Large intestine (tissue), 3 donors: ENCODE data around the gene MAMDC2. TPM values are rescaled to one million over a fixed set of nuclear protein-coding genes. Genes with fewer than 3 reads are reported as not detected.

ENCODE experiments used
- DNase-seq, 2 donors: peaks; one replicate each; pipeline versions ENCODE4 v3.0.0 to v3.0.0-alpha.2; 2013
- H3K27ac ChIP-seq: one replicate; pipeline ENCODE4 v1.5.1; 2013; ENCODE audit warnings: low read length
- H3K27me3 ChIP-seq: 2 replicates; pipeline ENCODE4 v1.6.1; 2013; ENCODE audit warnings: low read length; ENCODE audit not compliant: control insufficient read depth, insufficient read depth
- H3K36me3 ChIP-seq: 2 replicates; pipeline ENCODE4 v1.6.1; 2013; ENCODE audit warnings: low read length; ENCODE audit not compliant: control insufficient read depth, insufficient read depth
- H3K4me1 ChIP-seq: one replicate; pipeline ENCODE4 v1.6.1; 2013; ENCODE audit warnings: low read length; ENCODE audit not compliant: control insufficient read depth, insufficient read depth
- H3K4me3 ChIP-seq: one replicate; pipeline ENCODE4 v1.5.1; 2013; ENCODE audit warnings: low read length
- H3K9me3 ChIP-seq: one replicate; pipeline ENCODE4 v1.6.1; 2013; ENCODE audit warnings: mild to moderate bottlenecking, low read depth, low read length, moderate library complexity; ENCODE audit not compliant: control insufficient read depth
- WGBS: methylation state at CpG from one replicate; pipeline ENCODE4 v1.1.5; 2013; ENCODE audit warnings: low lambda C conversion rate; ENCODE audit not compliant: insufficient coverage; 5-methylcytosine and 5-hydroxymethylcytosine counted together
- polyA plus RNA-seq: library from polyadenylated mRNA; unstranded; fragments of 120-200 nt; gene quantifications from one replicate; pipeline ENCODE4 v1.2.1, GENCODE V29; 2013

Gene MAMDC2
- polyA plus RNA-seq, 1 donor = 7.9 TPM

- Histone ChIP-seq H3K4me3 (no peak overlapping the region), H3K9me3 (no peaks in the 10 kb centered on the region), H3K27me3 (no peaks in the 10 kb centered on the region), H3K4me1 (no peaks in the 10 kb centered on the region), H3K27ac (no peak overlapping the region), H3K36me3 (no peaks in the 10 kb centered on the region)
- no peak for DNase-seq
- WGBS = no CpG with 5 or more reads among the region's 1 CpG
Observed at GRCh38 chr9:70061776-70062175, 18.1 kb downstream of the MAMDC2 start.

- no peaks in the 10 kb centered on the region for H3K27me3 ChIP-seq
- H3K4me3 ChIP-seq = no peak overlapping the region
- H3K27ac ChIP-seq = no peak overlapping the region
- H3K9me3 ChIP-seq = no peaks in the 10 kb centered on the region
- no peak for DNase-seq
- no peaks in the 10 kb centered on the region for H3K36me3 ChIP-seq
- WGBS = no CpG with 5 or more reads among the region's 1 CpG
- H3K4me1 ChIP-seq = no peaks in the 10 kb centered on the region
Observed at GRCh38 chr9:70064496-70064895, 20.8 kb downstream of the MAMDC2 start.

- H3K27me3 ChIP-seq = no peaks in the 10 kb centered on the region
- 25% methylated on average over 1 of the region's 2 CpGs for WGBS
- no peaks in the 10 kb centered on the region for H3K9me3 ChIP-seq
- no peak overlapping the region for H3K4me3 ChIP-seq
- H3K27ac ChIP-seq = no peak overlapping the region
- DNase-seq = no peak
- no peaks in the 10 kb centered on the region for H3K36me3 ChIP-seq
- H3K4me1 ChIP-seq = no peaks in the 10 kb centered on the region
Observed at GRCh38 chr9:70065572-70065971, 21.9 kb downstream of the MAMDC2 start.

- Histone ChIP-seq H3K27ac (no peak overlapping the region), H3K4me3 (no peak overlapping the region), H3K27me3 (no peaks in the 10 kb centered on the region), H3K4me1 (no peaks in the 10 kb centered on the region), H3K36me3 (no peaks in the 10 kb centered on the region), H3K9me3 (no peaks in the 10 kb centered on the region)
- 60% methylated on average over 1 of the region's 4 CpGs for WGBS
- DNase-seq = no peak
Observed at GRCh38 chr9:70066418-70066817, 22.8 kb downstream of the MAMDC2 start.

GRCh38 chr9:70066874-70067273 is 23.2 kb downstream of the MAMDC2 start:
- no peak for DNase-seq
- H3K9me3 ChIP-seq = no peaks in the 10 kb centered on the region
- no peaks in the 10 kb centered on the region for H3K4me1 ChIP-seq
- no peaks in the 10 kb centered on the region for H3K36me3 ChIP-seq
- no peaks in the 10 kb centered on the region for H3K27me3 ChIP-seq
- no peak overlapping the region for H3K4me3 ChIP-seq
- no peak overlapping the region for H3K27ac ChIP-seq
- 100% methylated on average over 1 of the region's 2 CpGs for WGBS

DNA sequence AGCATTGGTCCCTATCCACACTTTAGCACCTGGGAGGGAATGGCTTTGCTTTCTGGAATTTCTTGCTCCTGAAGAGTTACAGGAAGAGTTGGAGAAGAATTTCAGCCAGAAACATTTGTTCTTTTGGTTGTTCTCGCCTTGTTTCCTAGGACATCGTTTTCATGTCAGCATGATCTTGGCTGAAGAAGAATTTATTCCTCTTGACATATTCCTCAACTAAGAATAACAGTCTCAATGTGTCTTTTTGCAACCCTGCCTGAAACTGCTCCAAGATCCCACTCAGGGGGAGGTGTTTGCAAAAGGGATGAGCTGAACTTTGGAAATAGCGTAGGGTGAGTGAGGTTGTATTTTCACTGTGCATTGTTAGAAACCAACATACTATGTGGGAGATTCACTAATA is 26.1 kb downstream of the MAMDC2 start:
- Histone ChIP-seq H3K27ac (no peak overlapping the region), H3K27me3 (no peaks in the 10 kb centered on the region), H3K4me1 (no peaks in the 10 kb centered on the region), H3K9me3 (no peaks in the 10 kb centered on the region), H3K36me3 (no peaks in the 10 kb centered on the region), H3K4me3 (no peak overlapping the region)
- no peak for DNase-seq
- WGBS = 89% methylated on average over 2 of the region's 3 CpGs

DNA sequence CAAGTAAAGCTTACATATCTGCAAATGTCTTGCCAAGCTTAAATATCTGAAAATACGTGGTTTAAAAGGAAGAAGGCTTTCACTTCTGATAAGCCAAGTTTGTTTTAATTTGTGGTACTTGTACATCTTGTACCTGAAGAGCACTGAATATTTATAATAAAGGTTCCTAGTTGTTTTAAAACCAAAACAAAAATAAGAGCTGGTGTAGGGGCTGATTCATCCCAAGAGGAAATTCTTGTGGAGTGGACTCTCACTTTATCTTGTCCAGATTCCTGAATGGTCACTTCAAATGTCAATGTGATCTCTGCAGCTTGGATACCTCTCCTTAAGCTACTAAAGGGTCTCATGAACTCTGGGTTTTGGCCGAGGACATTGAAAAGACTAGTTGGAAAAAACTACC is 29.5 kb downstream of the MAMDC2 start:
- DNase-seq = no peak
- Histone ChIP-seq H3K9me3 (no peaks in the 10 kb centered on the region), H3K4me1 (no peaks in the 10 kb centered on the region), H3K4me3 (no peak overlapping the region), H3K36me3 (no peaks in the 10 kb centered on the region), H3K27ac (no peak overlapping the region), H3K27me3 (no peaks in the 10 kb centered on the region)
- WGBS = no CpG with 5 or more reads among the region's 2 CpGs

- Histone ChIP-seq H3K9me3 (no peaks in the 10 kb centered on the region), H3K36me3 (no peaks in the 10 kb centered on the region), H3K4me1 (no peaks in the 10 kb centered on the region), H3K27ac (no peak overlapping the region), H3K27me3 (no peaks in the 10 kb centered on the region), H3K4me3 (no peak overlapping the region)
- no peak for DNase-seq
Observed at GRCh38 chr9:70073756-70074155, 30.1 kb downstream of the MAMDC2 start.

DNA sequence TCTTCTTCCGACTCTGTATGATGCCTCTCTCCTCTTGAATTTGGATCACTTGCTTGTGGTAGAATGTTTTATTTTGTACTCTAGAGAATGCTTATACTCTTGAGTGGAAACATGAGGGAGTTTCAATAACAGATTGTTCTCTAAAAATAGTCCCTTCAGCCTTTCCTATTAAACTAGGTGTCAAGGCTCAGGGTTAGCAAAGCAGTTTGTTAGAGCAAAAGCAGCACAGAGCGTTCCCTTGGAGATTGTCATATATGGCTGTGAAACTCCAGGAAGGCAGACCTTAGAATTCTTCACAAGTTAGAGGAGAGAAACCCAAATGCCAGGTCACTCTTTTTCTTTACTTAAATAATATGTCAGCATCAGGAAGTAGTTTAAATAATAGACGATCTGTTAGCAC is 33.0 kb downstream of the MAMDC2 start:
- no peaks in the 10 kb centered on the region for H3K9me3 ChIP-seq
- no peaks in the 10 kb centered on the region for H3K27me3 ChIP-seq
- H3K27ac ChIP-seq = peak overlapping the region; percentile 39
- peaks cover 4% of the 10 kb centered on the region for H3K4me1 ChIP-seq
- H3K4me3 ChIP-seq = no peak overlapping the region
- no peaks in the 10 kb centered on the region for H3K36me3 ChIP-seq
- no peak for DNase-seq
- WGBS = 82% methylated on average over 2 of the region's 3 CpGs

- Histone ChIP-seq H3K36me3 (no peaks in the 10 kb centered on the region), H3K27ac (no peak overlapping the region), H3K4me3 (no peak overlapping the region), H3K27me3 (no peaks in the 10 kb centered on the region), H3K4me1 (peaks cover 4% of the 10 kb centered on the region), H3K9me3 (no peaks in the 10 kb centered on the region)
- WGBS = 80% methylated on average over 1 of the region's 2 CpGs
- peak in 1 of 2 donors; percentile 28 for DNase-seq
Observed at GRCh38 chr9:70079417-70080037, 35.9 kb downstream of the MAMDC2 start.

GRCh38 chr9:70080481-70081119 is 37.0 kb downstream of the MAMDC2 start:
- no peak overlapping the region for H3K27ac ChIP-seq
- H3K4me1 ChIP-seq = peaks cover 4% of the 10 kb centered on the region
- no peaks in the 10 kb centered on the region for H3K9me3 ChIP-seq
- no CpG with 5 or more reads among the region's 5 CpGs for WGBS
- no peaks in the 10 kb centered on the region for H3K27me3 ChIP-seq
- no peaks in the 10 kb centered on the region for H3K36me3 ChIP-seq
- peak in 1 of 2 donors; percentile 46 for DNase-seq
- H3K4me3 ChIP-seq = no peak overlapping the region
